IPS-11a (cell line): ENCODE results near the gene CSF3.

Experiments
- H3K4me3 ChIP-seq: one replicate; pipeline ENCODE4 v1.5.1; 2013; ENCODE audit warnings: low read depth, low read length, control low read depth

The CSF3 gene, protein sequence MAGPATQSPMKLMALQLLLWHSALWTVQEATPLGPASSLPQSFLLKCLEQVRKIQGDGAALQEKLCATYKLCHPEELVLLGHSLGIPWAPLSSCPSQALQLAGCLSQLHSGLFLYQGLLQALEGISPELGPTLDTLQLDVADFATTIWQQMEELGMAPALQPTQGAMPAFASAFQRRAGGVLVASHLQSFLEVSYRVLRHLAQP

DNA sequence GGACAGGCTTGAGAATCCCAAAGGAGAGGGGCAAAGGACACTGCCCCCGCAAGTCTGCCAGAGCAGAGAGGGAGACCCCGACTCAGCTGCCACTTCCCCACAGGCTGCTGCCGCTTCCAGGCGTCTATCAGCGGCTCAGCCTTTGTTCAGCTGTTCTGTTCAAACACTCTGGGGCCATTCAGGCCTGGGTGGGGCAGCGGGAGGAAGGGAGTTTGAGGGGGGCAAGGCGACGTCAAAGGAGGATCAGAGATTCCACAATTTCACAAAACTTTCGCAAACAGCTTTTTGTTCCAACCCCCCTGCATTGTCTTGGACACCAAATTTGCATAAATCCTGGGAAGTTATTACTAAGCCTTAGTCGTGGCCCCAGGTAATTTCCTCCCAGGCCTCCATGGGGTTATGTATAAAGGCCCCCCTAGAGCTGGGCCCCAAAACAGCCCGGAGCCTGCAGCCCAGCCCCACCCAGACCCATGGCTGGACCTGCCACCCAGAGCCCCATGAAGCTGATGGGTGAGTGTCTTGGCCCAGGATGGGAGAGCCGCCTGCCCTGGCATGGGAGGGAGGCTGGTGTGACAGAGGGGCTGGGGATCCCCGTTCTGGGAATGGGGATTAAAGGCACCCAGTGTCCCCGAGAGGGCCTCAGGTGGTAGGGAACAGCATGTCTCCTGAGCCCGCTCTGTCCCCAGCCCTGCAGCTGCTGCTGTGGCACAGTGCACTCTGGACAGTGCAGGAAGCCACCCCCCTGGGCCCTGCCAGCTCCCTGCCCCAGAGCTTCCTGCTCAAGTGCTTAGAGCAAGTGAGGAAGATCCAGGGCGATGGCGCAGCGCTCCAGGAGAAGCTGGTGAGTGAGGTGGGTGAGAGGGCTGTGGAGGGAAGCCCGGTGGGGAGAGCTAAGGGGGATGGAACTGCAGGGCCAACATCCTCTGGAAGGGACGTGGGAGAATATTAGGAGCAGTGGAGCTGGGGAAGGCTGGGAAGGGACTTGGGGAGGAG lies at the start of gene CSF3:
Gene CSF3 (plus strand): TSS at position 436 of the 993 bp plus-strand sequence. CDS start 35 bp downstream, at position 471.
- no peak within 1 kb of the TSS for H3K4me3 ChIP-seq

DNA sequence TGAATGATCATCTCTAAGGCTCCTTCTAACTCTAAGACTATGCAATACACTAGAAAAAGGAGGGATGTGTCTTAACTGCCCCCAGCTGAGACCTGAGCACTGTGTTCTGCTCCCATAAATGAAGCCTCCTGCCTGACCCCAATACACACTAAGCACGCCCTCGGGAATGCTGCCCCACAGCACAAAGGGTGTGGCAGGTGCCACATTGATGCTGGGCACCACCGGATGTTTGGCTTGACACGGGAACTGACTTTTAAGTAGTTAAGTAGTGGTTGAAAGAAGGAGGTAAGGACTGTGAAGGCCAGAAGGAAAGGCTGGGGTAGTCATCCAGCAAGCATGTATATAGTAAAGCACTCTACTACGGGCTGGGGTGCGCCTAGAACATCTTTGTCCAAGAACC lies 48.5 kb upstream of the CSF3 start:
- H3K4me3 ChIP-seq: no peak overlapping the region

DNA sequence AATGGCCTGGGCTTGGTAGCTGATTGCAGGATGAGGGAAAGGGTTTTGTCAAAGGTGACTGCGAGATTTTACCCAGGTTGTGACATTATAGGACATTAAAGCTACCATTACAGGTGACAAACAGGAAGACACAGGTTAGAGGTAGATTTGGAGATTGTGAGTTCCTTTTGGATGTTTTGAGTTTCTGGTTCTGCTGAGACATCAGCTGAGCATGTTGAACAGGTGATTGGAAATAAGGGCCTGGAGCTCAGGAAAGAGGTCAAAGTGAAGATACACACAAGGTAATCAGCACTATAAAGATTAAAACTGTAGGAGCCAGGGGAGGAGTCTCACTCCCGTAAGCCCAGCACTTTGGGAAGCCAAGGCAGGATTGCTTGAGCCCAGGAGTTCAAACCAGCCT lies 46.5 kb upstream of the CSF3 start:
- no peak overlapping the region for H3K4me3 ChIP-seq

DNA sequence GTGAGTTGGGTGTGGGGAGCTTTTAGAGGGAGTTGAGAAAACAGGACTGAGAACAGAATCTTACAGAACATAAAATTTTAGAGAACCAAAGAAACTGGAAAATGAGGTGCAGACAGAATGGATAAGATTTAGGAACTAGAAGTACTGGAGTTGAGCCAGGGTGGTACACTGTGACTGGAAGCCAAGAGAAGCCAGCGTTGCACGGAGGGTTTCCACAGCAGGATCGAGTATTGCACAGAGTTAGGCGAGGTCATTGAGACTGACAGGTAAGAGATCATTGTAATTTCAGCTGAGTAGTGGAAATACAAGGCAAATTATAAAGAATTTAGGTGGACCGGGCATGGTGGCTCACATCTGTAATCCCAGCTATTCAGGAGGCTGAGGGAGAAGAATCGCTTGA lies 45.9 kb upstream of the CSF3 start:
- H3K4me3 ChIP-seq: no peak overlapping the region

DNA sequence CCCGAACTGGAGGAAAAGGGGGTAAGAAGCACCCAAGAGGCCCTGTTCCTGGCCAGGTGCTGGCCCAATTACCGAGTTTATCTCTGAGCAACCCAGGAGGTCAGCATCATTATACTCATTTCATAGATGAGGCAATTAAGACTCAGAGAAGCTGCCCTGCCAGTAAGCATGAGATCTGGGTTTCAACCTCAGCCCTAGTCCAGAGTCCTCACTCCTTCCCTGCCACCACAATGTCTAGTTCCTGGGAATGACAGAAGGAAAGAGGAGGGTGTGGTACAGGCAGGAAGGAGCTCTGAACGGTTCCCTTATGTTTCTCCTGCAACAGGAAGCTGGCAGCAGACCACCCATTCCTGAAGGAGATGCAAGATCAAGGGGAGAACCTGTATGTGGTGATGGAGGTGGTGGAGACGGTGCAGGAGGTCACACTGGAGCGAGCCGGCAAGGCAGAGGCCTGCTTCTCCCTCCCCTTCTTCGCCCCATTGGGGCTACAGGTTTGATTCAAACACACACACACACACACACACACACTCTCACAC lies 45.0 kb upstream of the CSF3 start:
- no peak overlapping the region for H3K4me3 ChIP-seq

DNA sequence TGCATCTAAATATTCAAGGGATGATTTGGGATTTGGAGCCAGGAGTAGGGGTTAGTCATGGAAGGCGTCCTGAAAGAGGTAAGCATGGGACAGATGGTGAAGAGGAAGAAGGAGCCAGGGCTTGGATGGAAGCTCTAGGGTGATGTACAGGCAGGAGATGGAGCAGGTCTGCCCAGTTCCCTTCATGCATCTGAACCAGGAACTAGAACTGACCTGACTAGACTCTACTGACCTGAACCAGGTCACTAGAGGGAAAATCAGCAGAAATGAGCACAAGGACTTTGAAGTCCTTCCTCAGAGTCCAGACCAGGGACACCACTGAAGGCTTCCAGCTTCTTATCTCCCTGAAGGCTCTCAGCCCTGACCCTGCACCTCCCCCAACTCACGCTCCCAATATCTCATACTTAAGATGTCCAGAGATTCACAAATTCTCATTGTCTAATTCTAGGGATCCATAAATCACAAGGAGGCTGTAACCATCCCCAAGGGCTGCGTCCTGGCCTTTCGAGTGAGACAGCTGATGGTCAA lies 44.1 kb upstream of the CSF3 start:
- H3K4me3 ChIP-seq: no peak overlapping the region

DNA sequence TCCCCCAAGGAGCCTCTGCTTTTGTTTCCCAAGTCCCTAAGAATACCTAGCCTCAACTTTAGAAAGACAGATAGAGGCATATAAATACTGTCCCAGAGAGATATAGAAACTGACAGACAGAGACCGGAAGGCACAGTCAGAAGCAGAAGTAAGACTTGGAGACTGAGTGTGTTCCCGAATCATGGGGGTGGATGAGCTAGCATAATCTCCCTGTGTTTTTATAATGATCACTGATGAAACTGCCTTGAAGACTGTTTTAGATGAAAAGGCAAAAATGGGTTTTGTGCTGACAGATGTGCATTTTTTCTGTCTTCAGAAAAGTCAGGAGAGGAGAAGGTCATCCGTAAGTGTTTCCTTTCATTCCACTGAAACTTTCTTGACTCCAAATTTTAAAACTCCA lies 43.0 kb upstream of the CSF3 start:
- no peak overlapping the region for H3K4me3 ChIP-seq

DNA sequence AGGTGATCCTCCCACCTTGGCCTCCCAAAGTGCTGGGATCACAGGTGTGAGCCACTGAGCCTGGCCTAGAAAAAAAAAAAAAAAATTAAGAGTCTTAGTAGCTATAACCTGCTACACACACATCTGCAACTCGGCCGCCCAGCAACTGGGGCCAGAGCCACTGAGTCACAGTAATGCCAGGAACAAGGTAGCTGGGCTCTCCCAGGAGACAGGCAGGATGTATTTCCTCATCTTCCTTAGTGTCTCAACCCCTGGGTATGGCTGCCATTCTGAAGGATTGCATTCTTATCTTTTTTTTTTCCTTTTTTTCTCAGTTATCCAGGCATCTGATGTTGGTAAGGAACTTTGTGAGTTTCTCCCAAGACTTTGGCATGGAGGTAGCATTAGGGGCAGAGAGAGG lies 41.7 kb upstream of the CSF3 start:
- H3K4me3 ChIP-seq: no peak overlapping the region

DNA sequence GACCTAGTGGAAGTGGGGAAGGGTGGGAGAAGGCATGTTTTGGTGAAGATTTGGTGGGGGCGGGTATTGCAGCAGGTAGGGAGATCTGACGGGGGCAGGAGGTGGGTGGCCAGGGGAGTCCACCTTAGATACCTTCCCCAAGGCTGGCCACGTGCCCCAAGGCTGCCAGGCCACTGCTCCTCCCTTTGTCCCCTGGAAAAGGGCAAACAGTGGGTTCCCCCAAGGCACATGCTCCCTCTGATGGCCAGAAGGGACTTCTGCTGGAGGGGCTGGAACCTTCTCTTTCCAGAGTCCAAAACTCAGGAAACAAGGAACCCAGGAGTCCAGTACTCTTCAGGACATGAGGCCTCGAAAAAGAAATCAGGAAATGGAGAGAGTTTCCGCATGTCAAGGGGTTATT lies 40.8 kb upstream of the CSF3 start:
- no peak overlapping the region for H3K4me3 ChIP-seq

DNA sequence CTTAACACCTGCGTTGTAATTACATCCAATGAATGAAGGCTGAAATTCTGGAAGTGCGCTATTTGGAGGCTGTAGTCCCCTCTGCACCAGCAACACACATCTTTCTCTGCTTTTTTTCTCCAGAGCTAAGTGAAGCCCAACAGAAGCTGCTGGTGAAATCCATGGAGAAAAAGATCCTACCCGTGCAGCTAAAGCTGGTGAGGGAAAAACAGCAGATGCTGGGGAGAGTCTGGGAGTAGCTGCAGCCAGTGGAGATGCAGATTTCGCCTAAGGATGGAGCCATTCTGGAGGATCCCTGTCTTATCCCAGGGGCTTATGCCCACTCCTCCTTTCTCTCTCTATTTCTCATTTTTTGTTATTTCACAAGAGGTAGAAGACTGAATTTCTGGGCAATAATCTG lies 39.4 kb upstream of the CSF3 start:
- no peak overlapping the region for H3K4me3 ChIP-seq

DNA sequence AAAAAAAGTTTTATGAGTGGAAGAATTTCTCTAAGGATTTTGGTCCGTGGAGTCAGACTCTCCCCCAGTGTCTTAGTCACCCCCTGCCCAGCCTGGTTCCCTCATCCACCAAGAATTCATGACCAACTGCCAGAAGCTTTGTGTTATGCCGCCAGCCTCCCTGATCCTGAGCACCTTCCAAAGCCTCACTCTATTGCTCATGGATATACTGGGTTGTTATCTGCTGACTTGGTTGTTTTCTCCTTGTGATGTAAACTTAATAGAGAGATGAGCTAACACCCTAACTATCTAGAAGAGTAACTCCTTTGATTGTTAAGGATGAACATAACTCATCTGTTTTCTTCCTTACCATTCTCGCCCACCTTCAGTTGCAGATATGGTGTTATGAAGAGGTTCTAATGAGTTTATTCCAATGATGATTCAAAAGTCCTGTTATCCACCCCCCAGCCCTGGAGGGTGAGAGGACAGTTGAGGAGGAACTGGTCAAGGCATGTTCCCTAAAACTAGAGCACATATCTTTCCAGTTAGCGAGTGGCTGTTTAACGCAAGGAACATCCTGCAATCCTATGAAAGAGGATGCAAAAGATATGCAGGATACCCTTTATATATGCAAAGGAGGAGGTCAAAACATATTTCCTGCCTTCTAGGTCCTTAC lies 36.1 kb upstream of the CSF3 start:
- no peak overlapping the region for H3K4me3 ChIP-seq

DNA sequence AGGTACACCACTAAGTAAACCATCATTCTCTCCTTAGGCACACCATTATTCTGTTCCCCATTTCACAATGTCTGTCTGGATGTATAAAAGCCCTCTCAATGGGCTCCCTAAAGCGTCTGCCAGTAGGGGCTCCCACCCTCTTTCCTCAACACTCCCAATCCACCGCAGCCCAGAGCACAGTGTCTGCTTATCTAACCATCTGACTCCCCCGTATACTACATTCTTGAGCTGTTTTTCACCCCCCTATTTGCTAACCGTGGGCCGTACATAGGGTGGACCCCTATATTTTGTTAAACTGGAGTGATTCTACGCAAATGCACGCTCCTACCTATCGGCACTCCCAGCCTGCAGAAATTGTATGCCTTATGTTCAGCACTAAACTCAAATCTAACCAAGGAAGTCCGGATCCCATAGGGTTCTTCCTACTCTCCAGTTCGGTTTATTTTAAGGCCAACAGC lies 35.3 kb upstream of the CSF3 start:
- peak overlapping the region; percentile 98 for H3K4me3 ChIP-seq

DNA sequence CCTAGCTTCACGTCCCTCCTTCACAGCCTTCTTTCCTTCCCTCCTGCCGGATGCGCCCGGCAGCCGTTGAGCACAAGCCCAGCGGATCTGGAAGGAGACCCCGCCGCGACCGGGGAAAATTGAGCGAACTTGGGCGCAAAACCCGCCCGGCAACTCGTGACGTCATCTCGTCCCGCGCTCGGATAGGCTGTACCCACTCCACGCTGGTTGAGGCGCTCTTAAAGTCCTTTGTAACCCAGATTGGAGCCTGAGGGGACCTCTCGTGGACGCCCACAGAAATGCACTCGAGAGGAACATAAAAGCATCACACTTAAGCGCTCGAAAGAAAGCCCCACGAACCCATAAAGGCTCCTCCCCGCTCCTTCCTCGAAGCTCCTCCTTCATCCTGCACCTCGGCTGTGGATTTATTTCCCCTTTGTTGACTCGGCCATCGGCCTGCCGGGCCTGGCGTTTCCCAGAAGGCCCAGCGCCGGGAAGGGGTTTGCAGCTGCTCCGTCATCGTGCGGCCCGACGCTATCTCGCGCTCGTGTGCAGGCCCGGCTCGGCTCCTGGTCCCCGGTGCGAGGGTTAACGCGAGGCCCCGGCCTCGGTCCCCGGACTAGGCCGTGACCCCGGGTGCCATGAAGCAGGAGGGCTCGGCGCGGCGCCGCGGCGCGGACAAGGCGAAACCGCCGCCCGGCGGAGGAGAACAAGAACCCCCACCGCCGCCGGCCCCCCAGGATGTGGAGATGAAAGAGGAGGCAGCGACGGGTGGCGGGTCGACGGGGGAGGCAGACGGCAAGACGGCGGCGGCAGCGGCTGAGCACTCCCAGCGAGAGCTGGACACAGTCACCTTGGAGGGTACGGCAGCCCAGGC lies 34.7 kb upstream of the CSF3 start, which contains the start of gene PSMD3:
Gene PSMD3 (plus strand): TSS at position 457 of the 856 bp plus-strand sequence. CDS start 164 bp downstream, at position 621.
- peak within 1 kb of the TSS; percentile 98 for H3K4me3 ChIP-seq

DNA sequence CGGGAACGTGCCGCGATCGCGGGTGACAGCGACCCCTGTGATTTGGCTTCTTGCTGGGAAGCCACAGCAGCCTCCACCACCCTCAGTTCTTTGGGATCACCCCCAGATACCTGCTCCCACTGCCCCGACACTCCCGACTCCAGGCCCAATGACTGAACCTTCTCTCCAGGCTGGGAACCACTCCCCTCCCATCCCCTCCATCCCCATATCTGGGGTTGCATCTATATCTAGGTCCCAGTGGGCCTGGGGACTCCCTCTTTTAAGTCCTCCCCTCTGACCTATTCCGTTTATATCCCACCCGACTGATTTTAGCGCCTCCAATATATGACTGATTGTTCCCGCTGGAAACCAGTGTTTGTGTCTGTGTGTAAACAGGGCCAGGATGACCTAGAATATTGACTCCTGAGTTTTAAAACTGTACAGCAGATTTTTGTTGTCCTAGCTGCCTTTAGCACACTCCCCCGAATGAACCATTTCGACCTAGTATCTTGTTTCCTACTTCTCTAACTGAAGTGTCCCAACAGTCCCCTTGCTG lies 34.0 kb upstream of the CSF3 start:
- peak overlapping the region; percentile 98 for H3K4me3 ChIP-seq

DNA sequence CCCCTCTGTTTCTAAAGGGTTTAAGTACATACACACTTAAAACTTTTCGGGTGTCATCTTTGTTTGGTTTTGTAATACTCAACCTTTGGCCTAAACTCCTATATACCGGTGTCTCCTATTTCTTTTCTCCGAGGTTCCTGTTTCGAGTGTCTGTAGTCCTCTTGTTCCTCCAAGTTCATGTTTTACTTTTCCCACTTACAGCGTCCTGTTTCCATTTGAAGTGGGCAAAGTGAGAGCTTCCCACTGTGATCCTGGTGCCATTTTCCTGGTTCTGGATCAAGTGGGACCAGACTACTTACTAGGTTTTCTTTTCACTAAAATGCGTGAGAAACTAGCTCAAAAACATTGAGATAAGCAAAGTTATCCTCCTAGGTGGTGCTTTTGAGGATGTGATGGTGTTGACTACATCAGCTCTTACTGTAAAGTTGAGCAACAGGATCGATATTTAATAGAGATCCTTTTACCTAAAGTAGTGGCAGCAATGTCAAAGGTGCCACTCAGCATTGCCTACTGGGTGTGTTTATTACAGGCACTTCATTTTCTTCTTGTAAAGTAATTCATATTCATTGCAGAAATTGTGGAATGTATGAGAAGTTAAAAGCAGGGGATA lies 33.4 kb upstream of the CSF3 start:
- peak overlapping the region; percentile 98 for H3K4me3 ChIP-seq

DNA sequence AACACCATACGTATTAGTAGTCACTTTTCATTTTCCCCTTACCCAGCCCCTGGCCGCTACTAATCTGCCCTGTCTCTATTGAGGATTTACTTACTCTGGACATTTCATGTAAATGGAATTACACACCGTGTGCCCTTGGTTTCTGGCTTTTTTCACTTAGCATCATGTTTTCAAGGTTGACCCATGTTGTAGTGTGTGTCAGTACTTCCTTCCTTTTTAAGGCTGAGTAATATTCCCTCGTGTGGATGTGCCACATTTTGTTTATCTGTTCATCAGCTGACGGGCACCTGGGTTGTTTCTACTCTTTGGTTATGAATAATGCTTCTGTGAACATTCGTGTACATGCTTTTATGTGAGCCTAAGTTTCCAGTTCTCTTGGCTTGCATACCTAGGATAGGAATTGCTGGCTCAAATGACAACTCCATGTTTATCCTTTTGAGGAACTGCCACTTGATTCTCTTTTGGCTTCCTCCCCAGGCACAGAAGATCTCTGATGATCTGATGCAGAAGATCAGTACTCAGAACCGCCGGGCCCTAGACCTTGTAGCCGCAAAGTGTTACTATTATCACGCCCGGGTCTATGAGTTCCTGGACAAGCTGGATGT lies 26.9 kb upstream of the CSF3 start:
- no peak overlapping the region for H3K4me3 ChIP-seq

DNA sequence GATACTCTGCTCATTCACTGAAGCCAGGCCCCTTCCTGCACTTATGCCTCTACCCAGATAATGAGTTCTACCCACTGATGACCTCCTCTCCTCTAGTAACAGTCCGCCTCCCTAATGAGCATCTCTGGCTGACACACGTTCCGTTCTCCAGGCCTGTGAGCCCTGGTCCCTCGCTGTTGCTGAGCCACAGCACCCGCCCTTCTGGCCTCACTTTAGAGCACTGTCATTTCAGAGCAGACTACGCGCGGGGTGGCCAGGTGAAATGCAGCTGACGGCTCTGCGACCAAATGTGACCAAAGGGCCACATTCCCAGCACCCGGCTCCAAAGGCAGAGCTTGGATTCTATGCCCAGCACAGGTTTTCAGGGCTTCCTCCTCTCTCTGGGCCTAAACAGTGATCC lies 20.8 kb upstream of the CSF3 start:
- no peak overlapping the region for H3K4me3 ChIP-seq

DNA sequence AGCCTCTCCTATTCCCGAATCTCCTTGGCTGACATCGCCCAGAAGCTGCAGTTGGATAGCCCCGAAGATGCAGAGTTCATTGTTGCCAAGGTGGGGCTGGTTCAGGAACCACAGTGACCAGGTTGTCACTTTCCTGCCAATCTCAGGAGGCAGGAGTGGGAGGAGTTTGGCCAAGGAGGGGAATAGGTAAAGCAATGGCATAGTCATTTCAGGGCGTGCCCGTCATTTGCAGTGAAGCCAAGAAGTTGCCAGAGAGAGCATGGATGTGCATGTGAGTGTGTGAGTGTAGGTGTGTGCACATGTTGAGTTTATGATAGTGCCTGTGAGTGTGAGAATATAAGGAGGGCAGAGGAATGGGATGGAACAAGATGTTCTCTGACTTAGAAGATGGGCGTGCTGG lies 19.8 kb upstream of the CSF3 start:
- no peak overlapping the region for H3K4me3 ChIP-seq

DNA sequence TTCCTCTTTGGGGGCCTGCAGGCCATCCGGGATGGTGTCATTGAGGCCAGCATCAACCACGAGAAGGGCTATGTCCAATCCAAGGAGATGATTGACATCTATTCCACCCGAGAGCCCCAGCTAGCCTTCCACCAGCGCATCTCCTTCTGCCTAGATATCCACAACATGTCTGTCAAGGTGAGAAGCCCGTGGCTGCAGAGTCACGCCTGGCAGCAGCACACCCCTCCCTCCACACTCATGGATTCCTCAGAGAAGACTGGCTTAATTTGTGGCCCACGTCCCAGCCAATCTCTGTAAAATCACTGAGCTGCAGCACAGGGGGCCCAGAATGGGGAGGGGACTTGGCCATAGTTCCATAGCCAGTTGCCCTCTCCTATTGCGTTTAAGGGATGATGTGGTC lies 19.1 kb upstream of the CSF3 start:
- H3K4me3 ChIP-seq: no peak overlapping the region
